ENCODE results near the gene PPP1R9B.

PPP1R9B gene

GRCh38 chr17:50186661-50187393, 36.4 kb upstream of the PPP1R9B start:
- DNase-seq, result no peak

- DNase-seq, result no peak
These were observed 35.4 kb upstream of the PPP1R9B start for GRCh38 chr17:50185631-50186471.

GRCh38 chr17:50184611-50185398, 34.3 kb upstream of the PPP1R9B start:
- DNase-seq, result no peak

GRCh38 chr17:50184064-50184463, 33.6 kb upstream of the PPP1R9B start:
- no peak for DNase-seq

- no peak for DNase-seq
These were observed 33.0 kb upstream of the PPP1R9B start for GRCh38 chr17:50183421-50183994.

GRCh38 chr17:50182783-50183420, 32.4 kb upstream of the PPP1R9B start:
- no peak for DNase-seq

- no peak for DNase-seq
These were observed 31.4 kb upstream of the PPP1R9B start for GRCh38 chr17:50181591-50182560.

- no peak for DNase-seq
These were observed 30.7 kb upstream of the PPP1R9B start for GRCh38 chr17:50181144-50181543.

GRCh38 chr17:50180620-50181019, 30.1 kb upstream of the PPP1R9B start:
- DNase-seq, result no peak

GRCh38 chr17:50180111-50180510, 29.6 kb upstream of the PPP1R9B start:
- DNase-seq, result no peak

- DNase-seq, result no peak
These were observed 27.7 kb upstream of the PPP1R9B start for GRCh38 chr17:50177983-50178834.

GRCh38 chr17:50177476-50177875, 27.0 kb upstream of the PPP1R9B start:
- no peak for DNase-seq

- DNase-seq, result no peak
These were observed 26.3 kb upstream of the PPP1R9B start for GRCh38 chr17:50176559-50177357.

GRCh38 chr17:50175035-50175807, 24.7 kb upstream of the PPP1R9B start:
- no peak for DNase-seq

GRCh38 chr17:50174444-50174843, 24.0 kb upstream of the PPP1R9B start:
- DNase-seq, result no peak

GRCh38 chr17:50173335-50173941, 23.0 kb upstream of the PPP1R9B start:
- no peak for DNase-seq

- no peak for DNase-seq
These were observed 22.5 kb upstream of the PPP1R9B start for GRCh38 chr17:50172936-50173334.

- DNase-seq, result no peak
These were observed 21.7 kb upstream of the PPP1R9B start for GRCh38 chr17:50172130-50172529.
